Femur (tissue), 1 donor: ENCODE results near the gene PBX3.

Experiments used
- DNase-seq: peaks from one replicate; pipeline ENCODE4 v3.0.0-alpha.2; 2017

The PBX3 gene

DNA sequence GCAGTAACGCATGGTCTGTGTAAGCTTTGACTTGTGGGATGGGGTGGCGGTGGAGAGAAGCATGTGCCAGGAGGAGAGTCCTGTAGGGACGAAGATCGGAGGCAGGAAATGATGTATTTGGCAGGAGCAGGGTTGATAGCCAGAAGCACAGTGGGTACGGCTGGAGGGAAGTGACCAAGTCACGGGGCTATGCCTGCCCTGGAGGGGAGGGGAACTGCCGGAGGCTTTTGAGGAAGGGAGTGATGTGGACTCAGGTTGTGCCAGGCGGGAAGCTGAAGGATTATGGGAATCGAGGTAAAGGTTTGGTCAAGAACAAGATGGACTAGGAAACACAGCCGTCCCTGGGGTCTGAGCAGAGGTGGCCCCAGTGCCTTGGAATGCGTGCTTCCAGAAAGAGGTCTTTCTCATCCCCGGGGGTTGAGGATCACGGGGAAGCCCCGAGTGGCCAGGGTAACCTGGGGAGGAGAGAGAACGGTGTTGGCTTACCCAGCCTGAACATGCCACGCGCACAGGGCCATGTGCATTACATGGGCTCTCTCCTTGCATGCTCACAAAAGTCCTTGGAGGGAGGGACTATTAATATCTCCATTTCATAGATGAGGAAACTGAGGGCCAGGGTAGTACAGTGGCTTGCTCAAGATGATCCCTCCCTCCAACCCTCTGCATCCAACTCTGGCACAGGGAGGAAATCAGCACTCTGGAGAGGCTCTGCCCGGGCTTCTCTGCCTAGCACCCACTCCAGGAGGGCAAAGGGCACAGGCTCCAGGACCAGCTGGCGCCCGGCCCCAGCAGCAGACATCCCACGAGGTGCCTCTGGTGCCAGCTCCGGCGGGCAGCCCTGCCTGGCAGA lies 253.8 kb downstream of the PBX3 start:
- peak; percentile 12 for DNase-seq

DNA sequence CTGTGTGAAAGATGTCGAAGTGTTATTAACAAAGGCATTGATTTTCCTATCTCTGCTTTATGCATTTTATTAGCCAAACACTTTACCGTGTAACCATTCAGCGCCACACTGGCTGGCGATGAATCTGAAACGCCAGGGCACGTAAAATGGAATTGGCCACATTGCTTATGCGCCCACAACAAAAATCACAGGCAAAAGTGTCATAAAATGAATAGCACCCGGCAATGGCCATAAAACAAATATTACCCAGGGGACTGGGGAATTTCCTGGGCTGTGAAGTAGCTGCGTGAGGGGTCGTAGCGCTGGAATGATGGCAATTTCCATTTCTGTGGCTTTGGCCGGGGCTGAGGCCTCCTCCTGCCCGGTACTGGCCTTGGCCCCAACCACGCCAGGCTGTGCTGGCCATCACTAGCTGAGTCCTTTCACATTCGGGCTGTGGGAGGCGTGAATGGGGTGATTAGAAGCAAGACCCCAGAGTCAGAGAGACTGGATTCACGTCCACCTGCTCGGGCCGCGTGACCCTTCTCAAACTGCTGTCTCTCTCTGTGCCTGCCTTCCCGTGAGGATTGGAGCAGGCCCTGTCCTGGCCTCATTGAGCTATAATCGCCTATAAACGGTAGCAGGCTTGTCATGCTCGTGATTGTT lies 254.5 kb downstream of the PBX3 start:
- no peak for DNase-seq

DNA sequence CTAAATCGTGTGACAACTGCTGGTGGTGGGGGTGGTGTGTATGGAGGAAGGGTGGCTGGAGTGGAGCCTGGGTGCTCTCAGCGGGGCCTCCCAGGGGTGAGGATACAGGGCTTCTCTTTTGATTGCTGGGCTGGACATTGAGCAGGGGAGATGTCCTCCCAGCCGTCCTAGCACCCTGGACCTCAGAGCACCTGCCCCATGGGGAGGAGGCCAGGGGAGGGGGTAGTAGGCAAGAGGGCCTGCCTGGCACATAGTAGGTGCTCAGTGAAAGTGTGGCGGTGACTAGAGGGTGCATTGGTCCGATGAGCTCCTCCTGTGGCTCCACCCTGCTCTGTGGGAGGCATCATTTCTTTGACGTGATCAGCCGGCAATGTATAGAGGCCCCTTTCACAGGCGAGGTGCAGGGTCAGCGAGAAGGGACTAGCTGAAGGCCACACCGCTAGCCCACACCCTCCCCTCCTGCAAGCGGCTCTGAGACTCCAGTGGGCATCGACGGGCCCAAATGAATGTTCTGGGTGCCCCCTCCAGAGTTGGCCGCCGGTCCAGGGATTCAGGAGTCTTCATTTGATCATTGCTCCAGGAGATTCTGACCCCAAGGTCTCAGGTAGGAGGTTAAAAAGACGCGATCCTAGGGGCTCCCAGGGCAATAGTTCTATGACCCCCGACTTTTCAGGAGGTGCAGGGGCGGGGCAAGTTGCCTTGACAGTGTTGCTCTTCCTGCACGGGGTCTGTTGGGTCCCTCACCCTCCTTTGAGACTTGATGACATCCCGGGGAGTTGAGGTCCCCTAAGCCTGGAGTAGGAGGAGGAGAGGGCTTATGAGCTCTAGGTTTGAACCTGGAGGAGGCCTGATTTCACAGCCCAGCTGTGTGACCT lies 255.5 kb downstream of the PBX3 start:
- DNase-seq, result no peak

DNA sequence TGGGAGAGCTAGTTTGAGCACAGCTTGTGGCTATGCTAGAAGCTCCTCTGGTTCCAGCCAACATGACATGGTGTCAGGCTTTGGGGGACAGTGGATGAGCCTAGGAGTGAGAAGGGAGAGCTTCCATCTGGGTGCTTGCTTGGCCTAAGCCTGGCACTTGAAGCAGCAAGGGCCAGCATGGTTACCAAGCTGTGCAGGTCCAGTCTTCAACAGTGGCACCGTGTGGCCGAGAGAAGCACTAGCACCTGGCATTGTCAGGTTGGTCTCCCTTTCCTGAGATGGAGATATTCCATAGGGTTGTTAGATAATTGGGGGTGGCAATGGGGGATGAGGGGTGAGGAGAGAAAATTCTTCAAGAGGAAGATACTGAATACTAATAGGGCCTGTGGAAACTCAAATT lies 261.9 kb downstream of the PBX3 start:
- no peak for DNase-seq

DNA sequence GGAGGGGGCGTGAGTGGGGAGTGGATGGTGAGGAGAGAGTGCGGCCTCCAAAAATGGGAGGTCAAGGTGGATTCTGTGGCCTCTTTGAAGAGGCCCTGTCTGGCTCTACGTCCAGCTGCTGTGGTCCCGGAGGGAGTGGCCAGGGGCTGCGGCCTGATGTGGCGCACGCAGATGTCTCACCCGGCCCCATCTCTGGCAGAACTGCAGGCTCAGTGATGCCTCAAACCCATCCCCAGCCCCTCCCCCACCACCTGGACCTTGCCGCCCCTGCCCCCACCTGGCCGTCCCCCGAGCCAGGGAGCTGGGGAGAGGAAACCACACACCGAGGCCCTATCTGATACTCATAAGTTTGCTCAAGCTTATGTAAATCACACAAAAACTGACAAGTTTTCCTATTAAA lies 267.6 kb downstream of the PBX3 start:
- DNase-seq, result no peak

DNA sequence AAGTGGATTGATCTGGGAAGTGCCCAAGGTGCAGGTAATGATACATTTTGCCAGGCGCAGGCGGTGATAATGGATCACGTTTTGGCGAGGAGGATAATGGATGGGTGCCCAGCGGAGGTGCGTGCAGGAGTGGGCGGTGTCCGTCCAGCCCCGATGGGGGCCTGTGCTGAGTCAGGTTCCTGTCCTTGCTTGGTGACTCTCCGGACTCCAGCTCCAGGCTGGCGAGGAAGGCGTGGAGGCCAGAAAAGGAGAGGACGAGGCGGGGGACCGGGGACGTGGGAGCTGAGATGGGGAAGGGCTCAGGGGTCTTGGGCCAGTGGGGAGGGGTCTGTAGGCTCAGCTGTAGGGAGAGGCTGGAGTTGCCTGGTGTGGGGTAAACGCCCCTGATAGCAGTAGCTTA lies 268.3 kb downstream of the PBX3 start:
- no peak for DNase-seq

DNA sequence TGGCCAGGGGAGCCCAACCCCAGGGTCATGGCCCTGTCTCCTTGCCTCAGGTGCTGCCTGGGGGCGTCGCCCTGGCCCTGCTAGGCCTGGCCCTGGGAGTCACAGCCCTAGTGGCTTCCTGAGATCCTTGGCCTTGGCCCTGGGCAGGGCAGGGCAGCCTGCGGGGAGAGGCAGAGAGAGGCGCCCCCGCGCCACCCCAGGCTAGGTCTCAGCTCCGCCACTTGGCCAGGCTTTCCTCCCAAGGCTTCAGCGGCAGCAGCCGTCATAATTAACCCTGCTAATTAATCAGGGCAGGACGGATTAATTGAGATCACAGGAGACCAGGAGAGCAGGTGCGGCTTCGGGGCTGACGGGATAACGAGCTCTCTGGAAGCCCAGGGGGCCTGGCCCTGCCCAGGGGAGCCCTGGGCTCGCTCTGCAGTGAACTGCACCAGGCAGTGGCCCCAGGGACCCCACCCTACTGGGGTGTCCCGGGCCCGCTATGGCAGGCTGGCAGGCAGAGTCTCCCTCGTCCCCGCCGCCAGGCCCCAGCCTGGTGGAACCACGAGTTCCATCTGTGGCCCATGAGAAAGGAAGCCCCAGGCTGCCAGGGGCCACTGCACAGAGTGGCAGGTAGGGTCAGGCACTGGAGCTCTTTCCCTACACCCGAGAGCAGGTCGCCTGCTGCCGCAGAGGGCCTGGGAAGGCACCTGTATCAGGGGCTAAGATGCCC lies 269.6 kb downstream of the PBX3 start:
- no peak for DNase-seq
